ENCODE measurements around the gene SPATA18. TPM values are rescaled to one million over a fixed set of nuclear protein-coding genes. Genes with fewer than 3 reads are reported as not detected.
A peak's percentile ranks its signal among the peaks of the same experiment; 100 is the strongest.

SPATA18 gene
- total RNA-seq, 1 donor from 2014 or later, result 15.2 TPM

GRCh38 chr4:52049266-52049665 lies 1.8 kb upstream of the SPATA18 start:
- H3K4me3 ChIP-seq, result no peak overlapping the region
- no peaks in the 10 kb centered on the region for H3K27me3 ChIP-seq
- no peak for DNase-seq (ENCODE audit: extremely low spot score in 2 of 2)
- TF ChIP-seq, protein P1, sequence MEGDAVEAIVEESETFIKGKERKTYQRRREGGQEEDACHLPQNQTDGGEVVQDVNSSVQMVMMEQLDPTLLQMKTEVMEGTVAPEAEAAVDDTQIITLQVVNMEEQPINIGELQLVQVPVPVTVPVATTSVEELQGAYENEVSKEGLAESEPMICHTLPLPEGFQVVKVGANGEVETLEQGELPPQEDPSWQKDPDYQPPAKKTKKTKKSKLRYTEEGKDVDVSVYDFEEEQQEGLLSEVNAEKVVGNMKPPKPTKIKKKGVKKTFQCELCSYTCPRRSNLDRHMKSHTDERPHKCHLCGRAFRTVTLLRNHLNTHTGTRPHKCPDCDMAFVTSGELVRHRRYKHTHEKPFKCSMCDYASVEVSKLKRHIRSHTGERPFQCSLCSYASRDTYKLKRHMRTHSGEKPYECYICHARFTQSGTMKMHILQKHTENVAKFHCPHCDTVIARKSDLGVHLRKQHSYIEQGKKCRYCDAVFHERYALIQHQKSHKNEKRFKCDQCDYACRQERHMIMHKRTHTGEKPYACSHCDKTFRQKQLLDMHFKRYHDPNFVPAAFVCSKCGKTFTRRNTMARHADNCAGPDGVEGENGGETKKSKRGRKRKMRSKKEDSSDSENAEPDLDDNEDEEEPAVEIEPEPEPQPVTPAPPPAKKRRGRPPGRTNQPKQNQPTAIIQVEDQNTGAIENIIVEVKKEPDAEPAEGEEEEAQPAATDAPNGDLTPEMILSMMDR (IDR thresholded peaks at IDR 0.05), result no peak
- no peak for TF ChIP-seq POLR2AphosphoS5 (IDR thresholded peaks at IDR 0.05; ENCODE audit: insufficient read depth in 1 of 2, low read depth in 1 of 2)
- no peaks in the 10 kb centered on the region for H3K9me3 ChIP-seq
- intact Hi-C loops (cut with DNase I), result no loop called here
- H3K36me3 ChIP-seq, result no peaks in the 10 kb centered on the region
- H3K27ac ChIP-seq, result no peak overlapping the region
- H3K4me1 ChIP-seq, result peaks cover 25% of the 10 kb centered on the region

DNA sequence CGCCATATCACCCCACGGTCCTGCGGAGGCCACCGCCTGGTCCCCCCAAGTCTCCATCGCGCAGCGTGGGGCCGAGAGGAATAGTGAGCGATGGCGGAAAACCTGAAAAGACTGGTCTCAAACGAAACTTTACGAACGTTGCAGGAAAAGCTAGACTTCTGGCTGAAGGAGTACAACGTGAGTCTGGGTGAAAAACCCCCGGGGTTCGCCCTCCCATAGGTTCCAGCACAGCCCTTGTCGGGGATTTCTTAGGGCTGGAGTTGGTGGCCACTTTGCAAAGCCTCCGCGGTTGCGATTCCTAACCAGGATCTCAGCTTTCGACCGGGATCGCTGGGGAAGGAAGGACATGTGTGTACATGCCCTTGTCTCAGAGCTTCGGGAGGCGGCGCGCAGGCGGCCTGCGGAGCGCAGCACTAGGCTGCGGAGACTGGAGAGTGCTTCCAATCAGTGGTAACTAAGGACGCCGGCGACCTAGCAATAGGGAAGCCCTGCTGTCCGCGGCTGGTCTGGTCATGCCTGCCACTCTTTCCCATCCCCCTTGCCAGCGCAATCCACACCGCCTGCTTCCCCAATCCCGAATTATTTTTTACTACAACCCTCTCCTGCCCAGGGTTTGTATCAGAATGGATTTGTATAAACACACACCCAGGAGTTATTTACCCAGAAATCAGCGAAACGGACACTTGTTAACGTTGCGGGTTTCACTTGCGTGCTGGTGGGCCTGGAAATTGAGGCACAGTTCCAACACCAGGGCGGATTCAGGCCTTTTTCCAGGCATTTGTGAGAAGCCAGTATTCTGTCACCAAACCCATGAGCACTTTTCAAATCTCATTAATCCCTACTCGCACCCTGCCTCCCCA lies 741 bp downstream of the SPATA18 start:
- H3K27me3 ChIP-seq, result no peaks in the 10 kb centered on the region
- peak in 1 of 2 donors; percentile 89 for DNase-seq (ENCODE audit: extremely low spot score in 2 of 2)
- TF ChIP-seq POLR2AphosphoS5 (IDR thresholded peaks at IDR 0.05; ENCODE audit: insufficient read depth in 1 of 2, low read depth in 1 of 2), result peak; percentile 25 to 69
- TF ChIP-seq, protein P1 (IDR thresholded peaks at IDR 0.05), result no peak
- H3K27ac ChIP-seq, result peak overlapping the region; percentile 75
- peak overlapping the region; percentile 56 to 70 for H3K4me3 ChIP-seq
- H3K36me3 ChIP-seq, result no peaks in the 10 kb centered on the region
- H3K9me3 ChIP-seq, result no peaks in the 10 kb centered on the region
- intact Hi-C loops (cut with DNase I), result no loop called here
- H3K4me1 ChIP-seq, result peaks cover 25% of the 10 kb centered on the region

- H3K27ac ChIP-seq, result peak overlapping the region; percentile 75
- no peaks in the 10 kb centered on the region for H3K27me3 ChIP-seq
- H3K4me3 ChIP-seq, result peak overlapping the region; percentile 56 to 70
- intact Hi-C loops (cut with DNase I), result no loop called here
- no peaks in the 10 kb centered on the region for H3K36me3 ChIP-seq
- DNase-seq (ENCODE audit: extremely low spot score in 2 of 2), result no peak
- H3K4me1 ChIP-seq, result peaks cover 25% of the 10 kb centered on the region
- TF ChIP-seq, protein P1 (IDR thresholded peaks at IDR 0.05), result no peak
- TF ChIP-seq POLR2AphosphoS5 (IDR thresholded peaks at IDR 0.05; ENCODE audit: insufficient read depth in 1 of 2, low read depth in 1 of 2) (no peak), POLR2A (IDR thresholded peaks at IDR 0.05) (no peak)
- H3K9me3 ChIP-seq, result no peaks in the 10 kb centered on the region
These were observed 1.3 kb downstream of the SPATA18 start for GRCh38 chr4:52052475-52052780.

DNA sequence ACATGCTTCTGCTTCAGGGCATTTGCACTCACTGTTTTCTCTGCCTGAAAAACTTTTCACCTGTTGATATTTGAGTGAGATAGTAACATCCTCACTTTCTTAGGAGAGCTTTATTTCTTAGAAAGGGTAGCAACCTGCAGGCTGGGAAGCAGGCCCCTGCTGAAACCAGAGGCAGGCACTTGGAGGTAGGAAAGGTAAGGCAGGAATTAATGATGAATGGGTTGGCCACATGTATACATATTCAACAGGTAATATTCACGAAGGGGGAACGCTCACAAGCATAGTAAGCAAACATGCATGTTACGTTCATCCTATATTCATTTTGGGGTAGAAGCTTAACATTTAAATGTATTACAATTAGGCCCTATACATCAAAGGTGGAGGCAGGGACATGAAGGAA lies 3.1 kb downstream of the SPATA18 start:
- no peak overlapping the region for H3K27ac ChIP-seq
- H3K9me3 ChIP-seq, result no peaks in the 10 kb centered on the region
- no peaks in the 10 kb centered on the region for H3K36me3 ChIP-seq
- intact Hi-C loops (cut with DNase I), result no loop called here
- TF ChIP-seq, protein P1 (IDR thresholded peaks at IDR 0.05), result no peak
- TF ChIP-seq POLR2A (IDR thresholded peaks at IDR 0.05) (no peak), POLR2AphosphoS5 (IDR thresholded peaks at IDR 0.05; ENCODE audit: insufficient read depth in 1 of 2, low read depth in 1 of 2) (no peak)
- H3K4me1 ChIP-seq, result peaks cover 36% of the 10 kb centered on the region
- DNase-seq (ENCODE audit: extremely low spot score in 2 of 2), result no peak
- H3K27me3 ChIP-seq, result no peaks in the 10 kb centered on the region
- no peak overlapping the region for H3K4me3 ChIP-seq

GRCh38 chr4:52057196-52057595 lies 6.1 kb downstream of the SPATA18 start:
- DNase-seq (ENCODE audit: extremely low spot score in 2 of 2), result no peak
- Histone ChIP-seq H3K4me3 (no peak overlapping the region), H3K36me3 (no peaks in the 10 kb centered on the region), H3K9me3 (no peaks in the 10 kb centered on the region), H3K27ac (no peak overlapping the region), H3K27me3 (no peaks in the 10 kb centered on the region), H3K4me1 (peaks cover 21% of the 10 kb centered on the region)
- intact Hi-C loops (cut with DNase I), result no loop called here
- no peak for TF ChIP-seq POLR2A (IDR thresholded peaks at IDR 0.05)
